ENCODE results near the gene TSPAN15. TPM values are rescaled to one million over a fixed set of nuclear protein-coding genes. Genes with fewer than 3 reads are reported as not detected.

The TSPAN15 gene
- total RNA-seq, 1 donor from 2014 or later, result 46.1 TPM

- no peaks in the 10 kb centered on the region for H3K9me3 ChIP-seq
- H3K27ac ChIP-seq, result no peak overlapping the region
- H3K27me3 ChIP-seq (ENCODE audit: low read depth), result no peaks in the 10 kb centered on the region
- no peak for TF ChIP-seq CTCF (IDR thresholded peaks at IDR 0.05)
- H3K4me3 ChIP-seq, result no peak overlapping the region
- H3K4me1 ChIP-seq, result peaks cover 31% of the 10 kb centered on the region
- intact Hi-C loops (cut with DNase I), result no loop called here
- no peak for ATAC-seq
- DNase-seq, result no peak
- no peaks in the 10 kb centered on the region for H3K36me3 ChIP-seq
These were observed 28.6 kb upstream of the TSPAN15 start for GRCh38 chr10:69422676-69423075.

GRCh38 chr10:69425041-69425440, 26.2 kb upstream of the TSPAN15 start:
- Histone ChIP-seq H3K36me3 (no peaks in the 10 kb centered on the region), H3K27ac (no peak overlapping the region), H3K27me3 (ENCODE audit: low read depth) (no peaks in the 10 kb centered on the region), H3K4me1 (peaks cover 31% of the 10 kb centered on the region), H3K4me3 (no peak overlapping the region), H3K9me3 (no peaks in the 10 kb centered on the region)
- ATAC-seq (no peak), DNase-seq (no peak)
- no peak for TF ChIP-seq CTCF (IDR thresholded peaks at IDR 0.05)
- intact Hi-C loops (cut with DNase I), result loop anchor here (5.0 kb wide), 1 partner anchor 82 kb away; no protein-coding TSS in a partner anchor

- peak; percentile 61 to 63 for ATAC-seq
- intact Hi-C loops (cut with DNase I), result loop anchor here (5.0 kb wide), 1 partner anchor 82 kb away; no protein-coding TSS in a partner anchor
- H3K27ac ChIP-seq, result peak overlapping the region; percentile 51
These were observed 25.6 kb upstream of the TSPAN15 start for GRCh38 chr10:69425511-69426298.

GRCh38 chr10:69426376-69426727, 24.9 kb upstream of the TSPAN15 start:
- Histone ChIP-seq H3K36me3 (no peaks in the 10 kb centered on the region), H3K4me3 (no peak overlapping the region), H3K9me3 (no peaks in the 10 kb centered on the region), H3K27me3 (ENCODE audit: low read depth) (no peaks in the 10 kb centered on the region), H3K27ac (peak overlapping the region; percentile 51), H3K4me1 (peaks cover 29% of the 10 kb centered on the region)
- ATAC-seq (peak; percentile 10 to 22), DNase-seq (no peak)
- intact Hi-C loops (cut with DNase I), result loop anchor here (5.0 kb wide), 1 partner anchor 81 kb away; no protein-coding TSS in a partner anchor
- no peak for TF ChIP-seq CTCF (IDR thresholded peaks at IDR 0.05)

More at GRCh38 chr10:69425511-69426298, 25.6 kb upstream of the TSPAN15 start:
- TF ChIP-seq CTCF (IDR thresholded peaks at IDR 0.05), result no peak
- H3K27me3 ChIP-seq (ENCODE audit: low read depth), result no peaks in the 10 kb centered on the region
- no peak for DNase-seq
- H3K36me3 ChIP-seq, result no peaks in the 10 kb centered on the region
- H3K9me3 ChIP-seq, result no peaks in the 10 kb centered on the region
- peaks cover 31% of the 10 kb centered on the region for H3K4me1 ChIP-seq
- no peak overlapping the region for H3K4me3 ChIP-seq

GRCh38 chr10:69428165-69428564, 23.1 kb upstream of the TSPAN15 start:
- DNase-seq (no peak), ATAC-seq (no peak)
- no peak for TF ChIP-seq CTCF (IDR thresholded peaks at IDR 0.05)
- H3K4me3 ChIP-seq, result no peak overlapping the region
- no peaks in the 10 kb centered on the region for H3K36me3 ChIP-seq
- intact Hi-C loops (cut with DNase I), result loop anchor here (5.0 kb wide), 1 partner anchor 79 kb away; no protein-coding TSS in a partner anchor
- no peaks in the 10 kb centered on the region for H3K27me3 ChIP-seq (ENCODE audit: low read depth)
- H3K27ac ChIP-seq, result no peak overlapping the region
- H3K9me3 ChIP-seq, result no peaks in the 10 kb centered on the region
- H3K4me1 ChIP-seq, result peaks cover 17% of the 10 kb centered on the region

All from lower lobe of right lung (tissue), 2 donors.